Gastrocnemius medialis (tissue), 4 donors: Measurements from ENCODE around the gene PRELP. TPM values are rescaled to one million over a fixed set of nuclear protein-coding genes. Genes with fewer than 3 reads are reported as not detected.
A peak's percentile ranks its signal among the peaks of the same experiment; 100 is the strongest.

Source experiments
- ATAC-seq, 2 donors: fragments of 150-250 bp; one replicate each; pipeline ENCODE4 v1.9.1; 2016
- DNase-seq, 2 donors: peaks; one replicate each; pipeline ENCODE4 v3.0.0-alpha.2; 2019
- H3K27ac ChIP-seq, 4 donors: fragments of 200-600 bp; sonication (generic); 1 replicate in 1 of 4; 2 replicates in 3 of 4; pipeline ENCODE4 v1.5.1; 2016 to 2018; ENCODE audit warnings: mild to moderate bottlenecking in 2 of 4, moderate library complexity in 1 of 4
- H3K27me3 ChIP-seq, 3 donors: fragments of 200-600 bp; sonication (generic) in 2 of 3; 1 replicate in 1 of 3; 2 replicates in 2 of 3; pipeline versions ENCODE4 v1.5.1 to v1.6.0; 2016 to 2019; ENCODE audit warnings: mild to moderate bottlenecking in 1 of 3, moderate library complexity in 1 of 3
- H3K36me3 ChIP-seq, 2 donors: fragments of 200-600 bp; sonication (generic) in 1 of 2; one replicate each; pipeline ENCODE4 v1.5.1; 2017 to 2018
- H3K4me1 ChIP-seq, 2 donors: fragments of 200-600 bp; sonication (generic) in 1 of 2; one replicate each; pipeline ENCODE4 v1.5.1; 2016 to 2017; ENCODE audit warnings: mild to moderate bottlenecking in 2 of 2
- H3K4me3 ChIP-seq, 4 donors: fragments of 200-600 bp; sonication (generic) in 3 of 4; 1 replicate in 1 of 4; 2 replicates in 3 of 4; pipeline ENCODE4 v1.5.1; 2016 to 2019; ENCODE audit warnings: mild to moderate bottlenecking in 2 of 4
- H3K9me3 ChIP-seq, 3 donors: fragments of 200-600 bp; sonication (generic) in 2 of 3; 1 replicate in 1 of 3; 2 replicates in 2 of 3; pipeline ENCODE4 v1.5.1; 2016 to 2019
- POLR2A ChIP-seq, 2 donors: fragments of 450-650 bp; IDR thresholded peaks; one replicate each; pipeline ENCODE4 v1.6.1; 2017; ENCODE audit warnings: antibody characterized with exemption in 2 of 2, mild to moderate bottlenecking in 2 of 2, moderate library complexity in 2 of 2
- in situ Hi-C, 4 donors: fragments of 200-750 bp; cut with MboI; loops; one replicate each; pipeline versions ENCODE4 v1.15.0 to v1.8.0; 2017; ENCODE audit warnings: low sequenced_read_pairs in 4 of 4
- intact Hi-C: fragments of 100-400 bp; cut with DNase I; formaldehyde crosslinking; loops from one replicate; pipeline ENCODE4 v1.15.1; 2023; ENCODE audit warnings: low total_unique reads
- total RNA-seq, 4 donors: library from RNA; depleted of rRNA; stranded (reverse); fragments of >200 nt; gene quantifications; one replicate each; pipeline versions ENCODE4 v1.1.0 to v1.2.3, GENCODE V29; 2016
- TF ChIP-seq, protein P1 (sequence below), 5 experiments: fragments of 450-650 bp in 3 of 5; fragments of 200-600 bp in 2 of 5; sonication (generic) in 2 of 5; IDR thresholded peaks in 4 of 5; conservative IDR thresholded peaks in 1 of 5; 1 replicate in 4 of 5; 2 replicates in 1 of 5; pipeline ENCODE4 v1.5.1; 2016 to 2019; ENCODE audit warnings: antibody characterized with exemption in 5 of 5, mild to moderate bottlenecking in 3 of 5, moderate library complexity in 3 of 5

PRELP gene
- total RNA-seq, 4 donors from 2014 or later = 12.2 to 32.6 (median 16.9) TPM

DNA sequence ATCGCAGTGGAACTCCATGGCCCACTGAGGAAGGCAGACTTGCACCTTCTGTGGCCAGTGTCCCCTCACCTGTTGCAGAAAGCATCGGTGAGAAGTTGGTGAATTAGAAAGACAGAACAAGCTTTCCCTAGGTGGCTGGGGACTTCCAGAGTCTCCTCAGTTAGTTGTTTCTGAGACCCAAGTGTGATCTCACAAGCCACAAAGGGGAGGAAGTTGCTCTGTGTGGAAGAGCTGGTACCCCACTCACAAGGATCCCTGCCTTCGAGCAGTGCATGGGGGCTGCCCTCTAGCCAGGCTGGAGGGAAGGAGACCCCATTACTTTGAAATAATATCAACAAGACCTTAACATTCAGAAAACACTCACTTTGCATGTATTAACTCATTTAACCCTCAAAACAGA, 2.1 kb downstream of the PRELP start:
- ATAC-seq = no peak
- H3K27me3 ChIP-seq = no peaks in the 10 kb centered on the region
- DNase-seq = no peak
- H3K4me1 ChIP-seq = peaks cover 0 to 9% of the 10 kb centered on the region in 2 donors
- peak overlapping the region; percentile 67 to 75 (median 71) for H3K27ac ChIP-seq
- H3K9me3 ChIP-seq = no peaks in the 10 kb centered on the region
- peak overlapping the region in 3 of 4 donors; percentile 35 to 51 (median 48) for H3K4me3 ChIP-seq
- no peaks in the 10 kb centered on the region for H3K36me3 ChIP-seq
- in situ Hi-C loops (loop anchor here in 1 of 4 donors (10.0 kb wide), 1 partner anchor 113 kb away; no protein-coding TSS in a partner anchor), intact Hi-C loops (no loop called here)
- TF ChIP-seq POLR2A (IDR thresholded peaks at IDR 0.05) = no peak
- TF ChIP-seq, protein P1, sequence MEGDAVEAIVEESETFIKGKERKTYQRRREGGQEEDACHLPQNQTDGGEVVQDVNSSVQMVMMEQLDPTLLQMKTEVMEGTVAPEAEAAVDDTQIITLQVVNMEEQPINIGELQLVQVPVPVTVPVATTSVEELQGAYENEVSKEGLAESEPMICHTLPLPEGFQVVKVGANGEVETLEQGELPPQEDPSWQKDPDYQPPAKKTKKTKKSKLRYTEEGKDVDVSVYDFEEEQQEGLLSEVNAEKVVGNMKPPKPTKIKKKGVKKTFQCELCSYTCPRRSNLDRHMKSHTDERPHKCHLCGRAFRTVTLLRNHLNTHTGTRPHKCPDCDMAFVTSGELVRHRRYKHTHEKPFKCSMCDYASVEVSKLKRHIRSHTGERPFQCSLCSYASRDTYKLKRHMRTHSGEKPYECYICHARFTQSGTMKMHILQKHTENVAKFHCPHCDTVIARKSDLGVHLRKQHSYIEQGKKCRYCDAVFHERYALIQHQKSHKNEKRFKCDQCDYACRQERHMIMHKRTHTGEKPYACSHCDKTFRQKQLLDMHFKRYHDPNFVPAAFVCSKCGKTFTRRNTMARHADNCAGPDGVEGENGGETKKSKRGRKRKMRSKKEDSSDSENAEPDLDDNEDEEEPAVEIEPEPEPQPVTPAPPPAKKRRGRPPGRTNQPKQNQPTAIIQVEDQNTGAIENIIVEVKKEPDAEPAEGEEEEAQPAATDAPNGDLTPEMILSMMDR (IDR thresholded peaks at IDR 0.05 in 4 of 5, conservative IDR thresholded peaks at IDR 0.05 in 1 of 5) = no peak

DNA sequence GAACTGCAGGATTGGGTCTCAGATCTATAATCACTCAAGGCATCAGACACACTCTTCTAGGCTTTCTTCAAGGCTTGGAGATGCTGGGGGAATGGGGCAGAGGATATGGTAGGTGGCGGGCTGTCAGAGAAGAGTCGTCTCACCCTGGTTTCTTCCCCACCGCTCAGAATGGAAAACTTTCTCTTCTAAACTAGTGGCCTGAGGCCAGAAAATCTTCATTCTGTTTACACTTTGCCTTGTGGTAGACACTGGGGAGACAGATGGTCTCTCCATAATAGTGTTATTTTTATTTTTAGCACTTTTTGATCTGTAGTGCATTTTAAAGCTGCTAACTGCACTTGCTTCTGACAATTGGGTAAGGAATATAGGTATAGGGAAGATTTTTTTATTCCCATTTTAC, 2.6 kb downstream of the PRELP start:
- intact Hi-C loops = no loop called here
- H3K4me3 ChIP-seq = peak overlapping the region; percentile 17 to 51 (median 42)
- H3K4me1 ChIP-seq = peaks cover 0 to 9% of the 10 kb centered on the region in 2 donors

DNA sequence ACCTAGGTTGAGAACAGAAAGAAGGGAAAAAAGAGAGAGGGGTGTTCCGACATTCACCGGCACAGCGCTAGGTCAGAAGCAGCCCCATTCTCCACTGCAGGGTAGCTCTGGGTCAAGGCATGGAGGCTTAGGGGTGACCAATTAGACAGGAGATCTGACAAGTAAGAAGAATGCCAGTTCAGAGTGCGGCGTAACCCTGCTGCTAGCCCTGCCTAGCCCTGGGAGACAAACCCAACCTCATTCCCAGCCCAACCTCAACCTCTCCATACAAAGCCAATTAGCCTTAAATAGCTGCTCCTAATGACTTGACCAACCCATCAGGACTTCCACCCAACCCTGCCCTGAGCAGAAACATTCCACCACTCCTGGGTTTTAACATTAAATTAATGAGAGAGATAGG, 3.4 kb downstream of the PRELP start:
- no peak for DNase-seq
- in situ Hi-C loops (loop anchor here in 1 of 4 donors (10.0 kb wide), 1 partner anchor 114 kb away; no protein-coding TSS in a partner anchor), intact Hi-C loops (no loop called here)
- Histone ChIP-seq H3K36me3 (no peaks in the 10 kb centered on the region), H3K27ac (peak overlapping the region; percentile 67 to 75 (median 71)), H3K9me3 (no peaks in the 10 kb centered on the region), H3K4me1 (peaks cover 0 to 9% of the 10 kb centered on the region in 2 donors), H3K27me3 (no peaks in the 10 kb centered on the region), H3K4me3 (peak overlapping the region in 3 of 4 donors; percentile 17 to 51 (median 48))
- ATAC-seq = no peak
- TF ChIP-seq, protein P1 (IDR thresholded peaks at IDR 0.05 in 4 of 5, conservative IDR thresholded peaks at IDR 0.05 in 1 of 5) = no peak
- TF ChIP-seq POLR2A (IDR thresholded peaks at IDR 0.05) = no peak

More for the DNA sequence above, 2.6 kb downstream of the PRELP start:
- no peaks in the 10 kb centered on the region for H3K36me3 ChIP-seq
- in situ Hi-C loops = loop anchor here in 1 of 4 donors (10.0 kb wide), 1 partner anchor 113 kb away; no protein-coding TSS in a partner anchor
- H3K27me3 ChIP-seq = no peaks in the 10 kb centered on the region
- no peak for ATAC-seq
- H3K9me3 ChIP-seq = no peaks in the 10 kb centered on the region
- peak overlapping the region; percentile 67 to 75 (median 71) for H3K27ac ChIP-seq
- no peak for DNase-seq
- TF ChIP-seq POLR2A (IDR thresholded peaks at IDR 0.05) = no peak
- TF ChIP-seq, protein P1 (IDR thresholded peaks at IDR 0.05 in 4 of 5, conservative IDR thresholded peaks at IDR 0.05 in 1 of 5) = no peak

DNA sequence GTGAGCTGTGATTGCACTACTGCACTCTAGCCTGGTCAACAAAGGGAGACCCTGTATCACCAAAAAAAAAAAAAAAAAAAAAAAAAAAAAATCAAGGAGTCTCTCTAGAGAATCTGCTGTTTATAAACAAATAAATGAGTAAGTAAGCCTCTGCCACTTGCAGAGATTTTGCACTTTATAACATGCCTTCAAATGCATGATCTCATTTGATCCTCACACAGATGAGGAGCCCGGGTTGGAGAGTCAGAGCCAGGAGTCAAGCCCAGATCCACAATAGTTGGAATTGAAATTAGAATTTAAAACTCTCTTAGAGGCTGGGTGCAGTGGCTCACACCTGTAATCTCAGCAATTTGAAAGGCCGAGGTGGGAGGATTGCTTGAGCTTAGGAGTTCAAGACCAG, 4.0 kb downstream of the PRELP start:
- in situ Hi-C loops (loop anchor here in 3 of 4 donors (10.0 kb wide), 3 partner anchors 115 to 205 kb away; no protein-coding TSS in a partner anchor), intact Hi-C loops (no loop called here)
- H3K27ac ChIP-seq = peak overlapping the region; percentile 65 to 75 (median 68)
- H3K36me3 ChIP-seq = no peaks in the 10 kb centered on the region
- no peak for TF ChIP-seq POLR2A (IDR thresholded peaks at IDR 0.05)
- TF ChIP-seq, protein P1 (IDR thresholded peaks at IDR 0.05 in 4 of 5, conservative IDR thresholded peaks at IDR 0.05 in 1 of 5) = no peak
- peaks cover 0 to 9% of the 10 kb centered on the region in 2 donors for H3K4me1 ChIP-seq
- H3K4me3 ChIP-seq = peak overlapping the region in 3 of 4 donors; percentile 8 to 51 (median 48)
- no peaks in the 10 kb centered on the region for H3K27me3 ChIP-seq
- ATAC-seq (no peak), DNase-seq (no peak)
- H3K9me3 ChIP-seq = no peaks in the 10 kb centered on the region
